Breast epithelium (tissue), 3 donors: ENCODE results near the gene RTEL1.

ENCODE experiments used
- POLR2A ChIP-seq: fragments of 450-650 bp; IDR thresholded peaks from one replicate; pipeline ENCODE4 v1.6.1; 2016; ENCODE audit warnings: antibody characterized with exemption, mild to moderate bottlenecking, moderate library complexity
- TF ChIP-seq, protein P1 (sequence below), 3 donors: fragments of 450-650 bp; IDR thresholded peaks; one replicate each; pipeline ENCODE4 v1.5.1; 2016 to 2017; ENCODE audit warnings: antibody characterized with exemption in 3 of 3, mild to moderate bottlenecking in 3 of 3, moderate library complexity in 3 of 3

DNA sequence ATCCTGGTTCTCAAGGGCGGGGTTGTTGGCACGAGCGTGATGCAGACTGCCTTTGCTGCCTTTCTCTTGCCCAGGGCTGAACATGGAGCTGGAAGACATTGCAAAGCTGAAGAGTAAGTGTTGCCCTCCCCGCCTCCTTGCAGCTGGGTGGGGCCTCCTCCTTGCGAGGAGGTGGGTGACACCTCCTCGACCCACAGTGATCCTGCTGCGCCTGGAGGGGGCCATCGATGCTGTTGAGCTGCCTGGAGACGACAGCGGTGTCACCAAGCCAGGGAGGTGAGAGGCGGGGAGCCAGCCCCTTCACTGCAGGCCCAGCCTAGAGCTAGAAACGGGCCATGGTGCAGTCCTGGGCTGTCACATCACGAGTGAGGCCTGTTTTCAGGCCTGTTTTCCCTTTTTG, 20.0 kb downstream of the RTEL1 start:
- TF ChIP-seq, protein P1, sequence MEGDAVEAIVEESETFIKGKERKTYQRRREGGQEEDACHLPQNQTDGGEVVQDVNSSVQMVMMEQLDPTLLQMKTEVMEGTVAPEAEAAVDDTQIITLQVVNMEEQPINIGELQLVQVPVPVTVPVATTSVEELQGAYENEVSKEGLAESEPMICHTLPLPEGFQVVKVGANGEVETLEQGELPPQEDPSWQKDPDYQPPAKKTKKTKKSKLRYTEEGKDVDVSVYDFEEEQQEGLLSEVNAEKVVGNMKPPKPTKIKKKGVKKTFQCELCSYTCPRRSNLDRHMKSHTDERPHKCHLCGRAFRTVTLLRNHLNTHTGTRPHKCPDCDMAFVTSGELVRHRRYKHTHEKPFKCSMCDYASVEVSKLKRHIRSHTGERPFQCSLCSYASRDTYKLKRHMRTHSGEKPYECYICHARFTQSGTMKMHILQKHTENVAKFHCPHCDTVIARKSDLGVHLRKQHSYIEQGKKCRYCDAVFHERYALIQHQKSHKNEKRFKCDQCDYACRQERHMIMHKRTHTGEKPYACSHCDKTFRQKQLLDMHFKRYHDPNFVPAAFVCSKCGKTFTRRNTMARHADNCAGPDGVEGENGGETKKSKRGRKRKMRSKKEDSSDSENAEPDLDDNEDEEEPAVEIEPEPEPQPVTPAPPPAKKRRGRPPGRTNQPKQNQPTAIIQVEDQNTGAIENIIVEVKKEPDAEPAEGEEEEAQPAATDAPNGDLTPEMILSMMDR (IDR thresholded peaks at IDR 0.05) = no peak
- no peak for TF ChIP-seq POLR2A
